Activated naive CD8-positive, alpha-beta T cell treated with anti-CD3 and anti-CD28 coated beads, Interleukin-2, amount 50 U/mL, for 16 hours (primary cell): Measurements from ENCODE around the gene WRAP53.

Source experiments
- DNase-seq: peaks from one replicate; pipeline ENCODE4 v3.0.0-alpha.2; 2020; ENCODE audit warnings: low read depth, low spot score

WRAP53 gene

DNA sequence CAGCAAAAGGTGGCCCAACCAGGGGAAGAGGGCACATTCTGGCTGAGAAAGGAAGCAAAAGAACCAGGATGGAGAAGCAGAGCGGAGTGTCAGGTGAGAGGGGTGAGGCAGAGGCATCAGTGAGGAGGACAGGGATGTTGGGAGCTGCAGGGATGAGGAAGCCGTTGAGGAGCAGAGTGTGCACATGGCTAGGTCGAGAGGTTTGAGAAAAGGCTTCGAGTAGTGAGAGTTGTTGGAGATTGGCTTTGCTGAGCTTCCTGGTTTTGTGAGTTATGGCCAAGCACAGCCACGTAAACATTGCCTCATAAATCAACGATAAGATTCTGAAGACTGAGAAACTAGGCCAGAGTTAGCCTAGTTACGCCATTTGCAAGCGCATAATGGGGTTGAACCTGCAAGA lies 56.1 kb downstream of the WRAP53 start:
- DNase-seq = no peak

DNA sequence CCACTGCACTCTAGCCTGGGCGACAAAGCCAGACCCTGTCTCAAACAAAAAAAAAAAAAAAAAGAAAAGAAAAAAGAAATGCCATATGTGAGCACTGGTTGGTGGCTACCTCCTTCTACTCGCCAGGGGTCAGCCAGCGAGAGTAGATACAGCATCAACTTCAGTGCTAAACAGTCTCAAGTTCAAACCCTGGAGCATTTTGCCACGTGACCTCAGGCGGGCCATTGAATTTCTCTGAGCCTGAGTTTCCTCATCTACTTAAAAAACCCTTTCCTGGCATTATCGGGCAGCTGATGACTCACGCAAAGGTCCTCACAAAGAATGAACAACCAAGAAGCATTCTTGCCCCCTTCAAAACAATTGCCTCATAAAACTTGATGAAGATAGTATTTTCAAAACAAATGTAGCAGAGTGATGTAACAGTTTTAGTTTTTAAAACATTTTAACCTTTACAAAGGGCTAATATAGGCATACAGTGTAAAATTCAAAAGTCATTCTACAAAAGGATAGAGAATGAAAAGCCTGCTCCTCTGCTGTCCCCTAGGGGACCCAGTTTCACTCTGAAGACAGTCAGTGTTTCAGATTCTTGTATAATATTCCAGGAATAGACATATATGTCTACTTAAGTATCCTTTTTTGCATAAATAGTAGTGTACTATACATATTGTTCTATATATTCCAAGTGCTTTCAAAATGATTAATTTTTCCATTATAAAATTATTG lies 57.6 kb downstream of the WRAP53 start:
- no peak for DNase-seq

DNA sequence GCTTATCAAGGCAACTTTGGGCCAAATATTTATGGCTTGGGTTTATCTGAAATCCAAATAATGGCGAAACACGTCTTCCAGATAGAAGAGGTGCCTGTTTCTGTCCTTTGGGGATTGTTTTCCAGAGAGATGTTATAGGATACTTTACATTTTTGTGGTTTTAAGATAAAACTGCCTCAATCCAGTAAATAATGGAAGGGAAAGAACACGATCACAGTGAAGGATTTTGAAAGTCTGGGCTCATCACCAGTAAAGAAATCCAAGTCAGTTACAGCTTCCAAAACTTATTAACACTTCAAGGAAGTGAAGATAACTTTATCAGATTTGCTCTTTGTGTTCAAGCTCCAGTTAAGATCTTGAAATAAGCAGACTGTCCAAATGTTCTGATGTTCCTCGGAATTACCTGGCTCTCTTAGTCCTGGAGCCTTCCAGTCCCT lies 59.4 kb downstream of the WRAP53 start:
- no peak for DNase-seq

DNA sequence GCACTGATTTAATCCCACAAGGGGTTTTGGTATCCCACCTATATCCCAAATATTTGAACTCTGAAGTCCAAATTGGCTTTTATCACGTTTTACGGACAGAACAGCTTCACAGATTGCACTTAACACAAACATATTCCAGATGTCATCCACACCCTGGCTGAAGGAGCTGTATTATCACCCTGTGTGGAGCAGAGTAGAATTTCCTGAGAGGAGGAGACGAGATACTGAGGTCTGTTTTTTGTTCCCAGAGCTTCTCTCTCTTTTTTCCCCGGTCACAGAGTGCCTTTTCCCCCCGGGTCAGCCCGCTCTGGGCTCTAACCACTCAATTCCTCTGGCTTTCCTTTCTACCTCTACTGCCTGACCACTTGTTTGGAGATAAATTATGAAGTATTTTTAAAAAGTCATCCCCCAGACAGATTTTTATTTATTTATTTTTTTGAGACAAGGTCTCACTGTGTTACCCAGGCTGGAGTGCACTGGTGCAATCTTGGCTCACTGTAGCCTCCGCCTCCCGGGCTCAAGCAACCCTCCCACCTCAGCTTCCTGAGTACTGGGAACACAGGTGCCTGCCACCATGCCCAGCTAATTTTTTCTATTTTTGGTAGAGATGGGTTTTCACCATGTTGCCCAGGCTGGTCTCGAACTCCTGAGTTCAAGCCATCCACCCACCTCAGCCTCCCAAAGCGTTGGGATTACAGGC lies 59.9 kb downstream of the WRAP53 start:
- no peak for DNase-seq

DNA sequence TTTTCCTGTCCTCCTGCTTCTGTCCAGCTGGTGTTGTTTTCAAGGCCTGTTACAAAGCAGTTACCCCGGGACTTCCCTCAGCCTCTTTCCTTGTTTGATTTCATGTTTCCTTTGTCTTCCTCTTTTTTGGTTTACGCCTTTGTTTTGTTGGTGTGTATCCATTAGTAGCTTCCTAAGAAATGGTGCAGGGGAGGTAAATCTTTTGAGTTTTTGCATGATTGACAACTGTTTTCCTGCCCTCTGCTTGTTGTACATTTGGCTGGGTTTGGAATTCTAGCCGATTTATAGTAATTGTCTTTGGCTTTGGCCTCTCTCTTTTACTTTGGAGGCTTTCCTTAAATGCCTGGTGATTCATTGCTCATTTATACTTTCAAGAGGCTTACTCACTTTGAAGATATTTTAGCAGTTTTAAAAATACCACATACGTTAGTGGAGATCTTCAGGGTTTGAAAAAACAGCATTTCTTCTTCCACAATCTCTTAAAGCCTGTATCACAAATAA lies 62.1 kb downstream of the WRAP53 start:
- no peak for DNase-seq
